ENCODE results near the gene PADI2.

GRCh38 chr1:17113963-17114362, 5.3 kb downstream of the PADI2 start:
- TF ChIP-seq, protein P1, sequence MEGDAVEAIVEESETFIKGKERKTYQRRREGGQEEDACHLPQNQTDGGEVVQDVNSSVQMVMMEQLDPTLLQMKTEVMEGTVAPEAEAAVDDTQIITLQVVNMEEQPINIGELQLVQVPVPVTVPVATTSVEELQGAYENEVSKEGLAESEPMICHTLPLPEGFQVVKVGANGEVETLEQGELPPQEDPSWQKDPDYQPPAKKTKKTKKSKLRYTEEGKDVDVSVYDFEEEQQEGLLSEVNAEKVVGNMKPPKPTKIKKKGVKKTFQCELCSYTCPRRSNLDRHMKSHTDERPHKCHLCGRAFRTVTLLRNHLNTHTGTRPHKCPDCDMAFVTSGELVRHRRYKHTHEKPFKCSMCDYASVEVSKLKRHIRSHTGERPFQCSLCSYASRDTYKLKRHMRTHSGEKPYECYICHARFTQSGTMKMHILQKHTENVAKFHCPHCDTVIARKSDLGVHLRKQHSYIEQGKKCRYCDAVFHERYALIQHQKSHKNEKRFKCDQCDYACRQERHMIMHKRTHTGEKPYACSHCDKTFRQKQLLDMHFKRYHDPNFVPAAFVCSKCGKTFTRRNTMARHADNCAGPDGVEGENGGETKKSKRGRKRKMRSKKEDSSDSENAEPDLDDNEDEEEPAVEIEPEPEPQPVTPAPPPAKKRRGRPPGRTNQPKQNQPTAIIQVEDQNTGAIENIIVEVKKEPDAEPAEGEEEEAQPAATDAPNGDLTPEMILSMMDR (IDR thresholded peaks at IDR 0.05; ENCODE audit: control extremely low read depth in 1 of 3, insufficient read depth in 1 of 3, low read depth in 1 of 3, low read length in 3 of 3) = no peak
- TF ChIP-seq, protein P2, sequence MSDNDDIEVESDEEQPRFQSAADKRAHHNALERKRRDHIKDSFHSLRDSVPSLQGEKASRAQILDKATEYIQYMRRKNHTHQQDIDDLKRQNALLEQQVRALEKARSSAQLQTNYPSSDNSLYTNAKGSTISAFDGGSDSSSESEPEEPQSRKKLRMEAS (IDR thresholded peaks at IDR 0.05) = no peak
- TF ChIP-seq SUZ12 (IDR thresholded peaks at IDR 0.05; ENCODE audit: low read length) (no peak), TAF1 (IDR thresholded peaks at IDR 0.05; ENCODE audit: low read depth, low read length) (no peak), HDAC2 (IDR thresholded peaks at IDR 0.05; ENCODE audit: borderline replicate concordance in 1 of 2, low read depth in 2 of 2, low read length in 2 of 2) (no peak), EZH2 (IDR thresholded peaks at IDR 0.05; ENCODE audit: low read depth, low read length, severe bottlenecking) (no peak), ZNF274 (IDR thresholded peaks at IDR 0.05; ENCODE audit: borderline replicate concordance, extremely low read depth, low read length) (no peak), USF2 (IDR thresholded peaks at IDR 0.05; ENCODE audit: low read length) (no peak), RFX5 (IDR thresholded peaks at IDR 0.05; ENCODE audit: borderline replicate concordance, low read depth, low read length) (no peak), KDM1A (IDR thresholded peaks at IDR 0.05; ENCODE audit: borderline replicate concordance, low read length) (no peak), SP1 (IDR thresholded peaks at IDR 0.05; ENCODE audit: low read depth, low read length) (no peak), POLR2A (IDR thresholded peaks at IDR 0.05; ENCODE audit: control extremely low read depth in 1 of 2, low read depth in 2 of 2, low read length in 2 of 2) (no peak), RAD21 (IDR thresholded peaks at IDR 0.05 in 1 of 2, conservative IDR thresholded peaks at IDR 0.05 in 1 of 2; ENCODE audit: low read depth in 2 of 2, low read length in 2 of 2) (no peak)
- TF ChIP-seq, protein P3, sequence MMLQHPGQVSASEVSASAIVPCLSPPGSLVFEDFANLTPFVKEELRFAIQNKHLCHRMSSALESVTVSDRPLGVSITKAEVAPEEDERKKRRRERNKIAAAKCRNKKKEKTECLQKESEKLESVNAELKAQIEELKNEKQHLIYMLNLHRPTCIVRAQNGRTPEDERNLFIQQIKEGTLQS (IDR thresholded peaks at IDR 0.05; ENCODE audit: insufficient read depth, low read depth, low read length) = no peak
